Endodermal cell (in vitro differentiated cells): ENCODE data around the gene PRCD. TPM values are rescaled to one million over a fixed set of nuclear protein-coding genes. Genes with fewer than 3 reads are reported as not detected.

ENCODE experiments used
- DNase-seq: peaks from one replicate; pipeline ENCODE4 v3.0.0-alpha.2; 2017
- H3K27ac ChIP-seq: 2 replicates; pipeline ENCODE4 v1.5.1; 2013; ENCODE audit warnings: mild to moderate bottlenecking, low read depth, low read length, moderate library complexity
- H3K27me3 ChIP-seq: 2 replicates; pipeline ENCODE4 v1.6.1; 2013; ENCODE audit warnings: mild to moderate bottlenecking, low read length, moderate library complexity; ENCODE audit not compliant: insufficient read depth, control insufficient read depth, poor library complexity, severe bottlenecking
- H3K36me3 ChIP-seq: 2 replicates; pipeline ENCODE4 v1.7.0; 2013; ENCODE audit warnings: mild to moderate bottlenecking, low read length, moderate library complexity; ENCODE audit not compliant: control insufficient read depth, insufficient read depth
- H3K4me1 ChIP-seq: one replicate; pipeline ENCODE4 v1.7.0; 2013; ENCODE audit warnings: low read length; ENCODE audit not compliant: control insufficient read depth, insufficient read depth
- H3K4me3 ChIP-seq: 2 replicates; pipeline ENCODE4 v1.5.1; 2013; ENCODE audit warnings: mild to moderate bottlenecking, low read length, moderate library complexity
- H3K9ac ChIP-seq: 2 replicates; pipeline ENCODE4 v1.6.1; 2013; ENCODE audit warnings: mild to moderate bottlenecking, low read length, moderate library complexity; ENCODE audit not compliant: poor library complexity, severe bottlenecking; ENCODE audit errors: extremely low read depth
- H3K9me3 ChIP-seq: 2 replicates; pipeline ENCODE4 v1.6.1; 2013; ENCODE audit warnings: mild to moderate bottlenecking, low read length, moderate library complexity; ENCODE audit not compliant: control insufficient read depth
- H3K27ac Mint-ChIP-seq: 2 replicates; pipeline ENCODE4 v1.8.0; 2020; ENCODE audit warnings: mixed read lengths
- H3K27me3 Mint-ChIP-seq: 2 replicates; pipeline ENCODE4 v1.8.0; 2021; ENCODE audit warnings: mild to moderate bottlenecking, mixed read lengths; ENCODE audit not compliant: insufficient read depth
- H3K36me3 Mint-ChIP-seq: 2 replicates; pipeline ENCODE4 v1.8.0; 2020; ENCODE audit warnings: low read depth, mixed read lengths
- H3K4me1 Mint-ChIP-seq: 2 replicates; pipeline ENCODE4 v1.8.0; 2020; ENCODE audit warnings: mixed read lengths
- H3K4me3 Mint-ChIP-seq: 2 replicates; pipeline ENCODE4 v1.8.0; 2020; ENCODE audit warnings: mild to moderate bottlenecking, moderate library complexity, mixed read lengths
- H3K9me3 Mint-ChIP-seq: 2 replicates; pipeline ENCODE4 v1.8.0; 2020; ENCODE audit warnings: mild to moderate bottlenecking, mixed read lengths
- WGBS, 2 experiments: methylation state at CpG; one replicate each; pipeline versions ENCODE4 v1.1.5 to v1.1.7; 2013; ENCODE audit warnings: missing lambda C conversion rate in 2 of 2, mixed read lengths in 1 of 2; ENCODE audit not compliant: insufficient coverage in 1 of 2, insufficient read length in 1 of 2; 5-methylcytosine and 5-hydroxymethylcytosine counted together
- total RNA-seq, 2 donors: library from RNA; stranded (reverse); fragmentation: NEBNext Ultra II Directional in 1 of 2; extraction: Animal tissue kit (Norgen Biotek cat#: 25700) in 1 of 2; gene quantifications; 2 replicates in 1 of 2; 3 replicates in 1 of 2; pipeline ENCODE4 v1.2.1, GENCODE V29; 2021
- TF ChIP-seq, protein P1 (sequence below): fragments of 200-600 bp; sonication (generic); conservative IDR thresholded peaks from 2 replicates; pipeline ENCODE4 v1.5.0; 2021; ENCODE audit warnings: antibody characterized with exemption, mild to moderate bottlenecking

The PRCD gene
- total RNA-seq, 2 donors from 2014 or later: 3.2 to 4.8 TPM

DNA sequence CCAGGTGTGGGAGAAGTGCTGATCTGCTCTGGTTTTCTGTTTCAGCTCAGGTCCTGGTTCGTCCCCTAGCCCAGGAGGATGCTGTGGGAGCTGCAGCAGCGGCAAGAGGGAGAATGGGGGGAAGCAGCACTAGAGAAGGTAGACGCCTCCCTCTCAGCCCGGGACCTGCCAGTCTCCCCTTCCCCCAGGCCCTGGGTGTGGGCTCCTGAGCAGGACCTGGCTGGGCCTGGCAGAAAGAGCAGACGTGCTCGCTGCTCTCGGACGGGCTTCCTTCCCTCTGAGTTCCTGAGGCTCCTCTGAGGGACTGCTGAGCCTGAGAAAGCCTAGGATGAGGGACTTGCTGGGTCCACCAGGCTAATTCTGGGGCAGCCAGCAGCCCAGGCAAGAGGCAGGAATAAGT, 3.1 kb downstream of the PRCD start:
- Mint-ChIP-seq H3K36me3 (no peaks in the 10 kb centered on the region), H3K27me3 (peaks cover 17% of the 10 kb centered on the region)

DNA sequence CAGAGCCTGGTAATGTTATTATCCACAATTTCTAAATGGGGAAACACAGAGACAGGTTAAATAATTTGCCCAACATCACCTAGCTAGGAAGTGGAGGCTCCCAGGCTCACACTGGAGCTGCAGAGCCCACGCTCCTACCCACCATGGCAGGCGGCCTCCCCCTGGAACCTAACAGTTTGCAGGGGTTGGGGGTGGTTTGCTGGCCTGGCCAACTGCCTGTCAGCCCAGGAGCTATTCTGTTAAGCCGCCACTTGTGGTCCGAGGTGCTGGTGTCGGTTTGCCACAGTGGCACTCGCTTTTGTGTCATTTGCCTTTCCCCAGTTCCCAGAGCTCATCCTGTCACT, 3.6 kb downstream of the PRCD start:
- peaks cover 28% of the 10 kb centered on the region for H3K4me1 ChIP-seq
- H3K9me3 Mint-ChIP-seq: no peaks in the 10 kb centered on the region
- H3K4me1 Mint-ChIP-seq: peaks cover 36% of the 10 kb centered on the region
- peaks cover 14% of the 10 kb centered on the region for H3K27me3 Mint-ChIP-seq
- TF ChIP-seq, protein P1, sequence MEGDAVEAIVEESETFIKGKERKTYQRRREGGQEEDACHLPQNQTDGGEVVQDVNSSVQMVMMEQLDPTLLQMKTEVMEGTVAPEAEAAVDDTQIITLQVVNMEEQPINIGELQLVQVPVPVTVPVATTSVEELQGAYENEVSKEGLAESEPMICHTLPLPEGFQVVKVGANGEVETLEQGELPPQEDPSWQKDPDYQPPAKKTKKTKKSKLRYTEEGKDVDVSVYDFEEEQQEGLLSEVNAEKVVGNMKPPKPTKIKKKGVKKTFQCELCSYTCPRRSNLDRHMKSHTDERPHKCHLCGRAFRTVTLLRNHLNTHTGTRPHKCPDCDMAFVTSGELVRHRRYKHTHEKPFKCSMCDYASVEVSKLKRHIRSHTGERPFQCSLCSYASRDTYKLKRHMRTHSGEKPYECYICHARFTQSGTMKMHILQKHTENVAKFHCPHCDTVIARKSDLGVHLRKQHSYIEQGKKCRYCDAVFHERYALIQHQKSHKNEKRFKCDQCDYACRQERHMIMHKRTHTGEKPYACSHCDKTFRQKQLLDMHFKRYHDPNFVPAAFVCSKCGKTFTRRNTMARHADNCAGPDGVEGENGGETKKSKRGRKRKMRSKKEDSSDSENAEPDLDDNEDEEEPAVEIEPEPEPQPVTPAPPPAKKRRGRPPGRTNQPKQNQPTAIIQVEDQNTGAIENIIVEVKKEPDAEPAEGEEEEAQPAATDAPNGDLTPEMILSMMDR: no peak
- H3K27ac Mint-ChIP-seq: no peak overlapping the region
- H3K4me3 ChIP-seq: no peak overlapping the region
- no peak overlapping the region for H3K4me3 Mint-ChIP-seq
- WGBS, 2 experiments: 62 to 64% methylated on average over 6 of the region's 6 CpGs
- H3K9ac ChIP-seq: no peak overlapping the region
- no peaks in the 10 kb centered on the region for H3K36me3 Mint-ChIP-seq
- H3K27me3 ChIP-seq: peaks cover 15% of the 10 kb centered on the region
- no peaks in the 10 kb centered on the region for H3K9me3 ChIP-seq
- DNase-seq: no peak
- no peaks in the 10 kb centered on the region for H3K36me3 ChIP-seq
- no peak overlapping the region for H3K27ac ChIP-seq

More for the DNA sequence above, 3.1 kb downstream of the PRCD start:
- Histone ChIP-seq H3K4me3 (no peak overlapping the region), H3K9me3 (no peaks in the 10 kb centered on the region), H3K27ac (no peak overlapping the region), H3K36me3 (no peaks in the 10 kb centered on the region), H3K4me1 (peaks cover 31% of the 10 kb centered on the region), H3K27me3 (peaks cover 20% of the 10 kb centered on the region), H3K9ac (no peak overlapping the region)
- 80 to 81% methylated on average over 6 to 8 of the region's 8 CpGs for WGBS, 2 experiments
- Mint-ChIP-seq H3K9me3 (no peaks in the 10 kb centered on the region), H3K27ac (no peak overlapping the region), H3K4me1 (peaks cover 39% of the 10 kb centered on the region), H3K4me3 (no peak overlapping the region)
- TF ChIP-seq, protein P1: no peak
- DNase-seq: no peak

DNA sequence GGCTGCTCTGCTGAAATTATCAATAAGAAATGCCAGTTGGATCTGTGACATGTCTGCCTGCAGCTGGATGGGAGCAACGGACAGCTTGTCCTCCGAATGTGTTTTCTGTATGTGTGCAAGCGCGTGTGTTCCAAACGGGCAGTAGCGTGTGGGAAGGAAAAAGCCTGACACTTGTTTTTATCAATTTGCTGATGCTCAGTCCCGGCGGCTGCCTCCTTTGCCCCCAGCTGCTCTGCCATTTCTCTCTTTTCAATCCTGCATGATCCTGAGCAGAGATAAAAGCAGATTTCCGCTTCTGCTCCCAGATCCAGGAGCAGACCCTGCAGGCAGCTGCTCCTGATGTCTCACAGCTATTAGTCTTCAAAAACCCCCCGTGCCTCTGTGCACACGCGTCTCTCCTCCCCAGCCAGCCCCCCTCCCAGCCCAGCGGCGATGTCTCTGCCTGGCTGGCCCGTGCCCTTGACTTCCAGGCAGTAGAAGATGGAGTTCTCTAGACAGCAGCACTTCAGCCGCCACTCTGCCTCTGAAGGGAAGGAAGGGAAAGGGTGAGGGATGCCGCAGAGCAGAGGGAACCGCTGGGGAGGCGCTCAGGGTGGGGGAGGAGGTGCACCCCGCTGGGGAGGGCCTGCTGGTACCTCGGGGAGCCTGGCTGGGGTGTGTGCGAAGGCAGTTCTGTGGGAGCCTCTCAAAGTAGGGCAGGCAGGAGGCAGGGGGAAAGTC, 4.1 kb downstream of the PRCD start:
- H3K27ac ChIP-seq: peak overlapping the region; percentile 54
- Mint-ChIP-seq H3K9me3 (no peaks in the 10 kb centered on the region), H3K27me3 (peaks cover 9% of the 10 kb centered on the region), H3K36me3 (no peaks in the 10 kb centered on the region), H3K4me3 (no peak overlapping the region), H3K4me1 (peaks cover 33% of the 10 kb centered on the region), H3K27ac (no peak overlapping the region)
- H3K27me3 ChIP-seq: peaks cover 10% of the 10 kb centered on the region
- peaks cover 27% of the 10 kb centered on the region for H3K4me1 ChIP-seq
- TF ChIP-seq, protein P1: no peak
- no peak for DNase-seq
- WGBS, 2 experiments: 46 to 52% methylated on average over 14 to 22 of the region's 22 CpGs
- H3K9me3 ChIP-seq: no peaks in the 10 kb centered on the region
- H3K9ac ChIP-seq: no peak overlapping the region
- no peaks in the 10 kb centered on the region for H3K36me3 ChIP-seq
- H3K4me3 ChIP-seq: no peak overlapping the region
